Measurements from ENCODE around the gene PRAME.

DNA sequence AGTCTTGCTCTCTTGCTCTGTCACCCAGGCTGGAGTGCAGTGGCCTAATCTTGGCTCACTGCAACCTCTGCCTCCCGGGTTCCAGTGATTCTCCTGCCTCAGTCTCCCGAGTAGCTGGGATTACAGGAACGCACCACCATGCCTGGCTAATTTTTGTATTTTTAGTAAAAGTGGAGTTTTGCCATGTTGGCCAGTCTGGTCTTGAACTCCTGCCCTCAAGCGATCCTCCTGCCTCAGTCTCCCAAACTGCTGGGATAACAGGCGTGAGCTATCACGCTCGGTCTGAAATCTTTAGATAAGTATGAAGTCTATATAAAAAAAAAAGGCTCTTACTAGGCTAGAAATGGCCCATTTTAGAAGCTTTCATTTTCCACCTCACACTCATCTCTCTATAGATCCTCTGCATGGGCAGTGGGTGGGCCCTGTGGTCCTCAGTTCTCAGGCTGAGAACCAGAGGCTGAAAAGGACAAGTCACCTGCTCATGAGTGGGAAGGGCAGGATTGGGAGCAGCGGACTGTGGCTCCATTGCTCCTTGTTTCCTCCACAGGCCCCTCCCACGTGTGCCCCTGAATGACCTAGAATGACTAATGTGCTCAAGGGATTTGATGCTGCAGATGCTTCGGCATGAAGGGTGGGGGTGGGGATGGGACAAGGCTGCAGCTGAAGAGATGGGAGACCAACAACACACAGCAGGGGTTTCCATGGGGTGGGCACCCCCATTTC, 19.8 kb upstream of the PRAME start:
- TF ChIP-seq POLR2A (IDR thresholded peaks at IDR 0.05; ENCODE audit: low read length) (no peak), GATA1 (IDR thresholded peaks at IDR 0.05; ENCODE audit: low read depth, low read length) (no peak)

Measured in erythroblast (primary cell).